Duodenal mucosa (tissue), 2 donors: ENCODE data around the gene CACNA1E.

Experiments used
- H3K27ac ChIP-seq: one replicate; pipeline ENCODE4 v1.7.0; 2013; ENCODE audit warnings: low read depth, low read length
- H3K27me3 ChIP-seq, 2 donors: one replicate each; pipeline ENCODE4 v1.7.0; 2013; ENCODE audit warnings: low read length in 2 of 2, control low read depth in 1 of 2; ENCODE audit not compliant: insufficient read depth in 2 of 2, control insufficient read depth in 1 of 2
- H3K36me3 ChIP-seq, 2 donors: one replicate each; pipeline ENCODE4 v1.7.0; 2013; ENCODE audit warnings: low read length in 2 of 2, control low read depth in 1 of 2; ENCODE audit not compliant: insufficient read depth in 2 of 2, control insufficient read depth in 1 of 2
- H3K4me1 ChIP-seq, 2 donors: one replicate each; pipeline ENCODE4 v1.7.0; 2013; ENCODE audit warnings: low read length in 2 of 2, control low read depth in 1 of 2; ENCODE audit not compliant: insufficient read depth in 2 of 2, control insufficient read depth in 1 of 2
- H3K4me3 ChIP-seq, 2 donors: one replicate each; pipeline ENCODE4 v1.7.0; 2013; ENCODE audit warnings: low read length in 2 of 2, low read depth in 1 of 2
- H3K9ac ChIP-seq, 2 donors: one replicate each; pipeline ENCODE4 v1.7.0; 2013; ENCODE audit warnings: low read length in 2 of 2, low read depth in 1 of 2
- H3K9me3 ChIP-seq, 2 donors: one replicate each; pipeline ENCODE4 v1.7.0; 2013; ENCODE audit warnings: low read length in 2 of 2, control low read depth in 1 of 2; ENCODE audit not compliant: control insufficient read depth in 1 of 2

CACNA1E gene

DNA sequence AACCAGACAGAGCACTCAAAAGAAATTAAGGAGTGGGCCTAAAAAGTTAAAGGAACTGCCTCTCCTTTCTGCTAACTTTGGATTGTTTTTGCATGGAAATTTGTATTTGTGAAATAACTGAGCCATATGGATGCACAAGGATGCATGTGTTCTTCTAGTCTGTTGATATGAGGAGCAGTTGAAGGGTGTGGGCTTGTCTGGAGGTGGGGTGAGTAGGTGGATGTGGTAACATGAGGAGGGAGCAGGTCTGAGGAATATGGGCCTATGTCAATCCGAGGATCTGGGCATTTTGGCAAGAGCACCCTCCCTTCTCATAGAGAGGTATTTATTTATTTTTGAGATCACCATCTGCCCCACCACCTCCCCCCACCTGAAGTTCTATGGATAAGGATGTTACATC, 13.4 kb downstream of the CACNA1E start:
- Histone ChIP-seq H3K4me3 (no peak overlapping the region), H3K9ac (no peak overlapping the region), H3K27ac (no peak overlapping the region), H3K27me3 (no peaks in the 10 kb centered on the region), H3K9me3 (no peaks in the 10 kb centered on the region), H3K4me1 (peaks cover 0 to 5% of the 10 kb centered on the region in 2 donors), H3K36me3 (no peaks in the 10 kb centered on the region)

DNA sequence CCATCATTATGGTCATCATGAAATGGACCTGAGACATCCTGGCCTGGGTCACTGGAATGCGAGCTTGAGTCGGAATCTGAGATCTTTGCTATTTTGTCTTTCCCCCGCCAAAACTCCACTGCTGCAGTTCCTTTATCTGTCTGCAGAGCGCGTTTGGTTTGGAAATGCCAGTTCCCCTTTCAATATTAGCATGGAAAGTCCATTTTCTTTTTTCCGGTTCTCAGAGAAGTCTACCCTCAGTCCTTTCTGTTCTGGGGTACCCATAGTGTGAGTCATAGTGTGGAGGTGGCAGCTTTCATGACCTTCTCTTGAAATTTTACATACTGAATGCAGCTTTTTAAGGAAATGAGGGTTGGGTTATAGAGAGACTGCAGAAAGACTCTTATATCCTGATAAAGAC, 14.6 kb downstream of the CACNA1E start:
- H3K36me3 ChIP-seq = no peaks in the 10 kb centered on the region

DNA sequence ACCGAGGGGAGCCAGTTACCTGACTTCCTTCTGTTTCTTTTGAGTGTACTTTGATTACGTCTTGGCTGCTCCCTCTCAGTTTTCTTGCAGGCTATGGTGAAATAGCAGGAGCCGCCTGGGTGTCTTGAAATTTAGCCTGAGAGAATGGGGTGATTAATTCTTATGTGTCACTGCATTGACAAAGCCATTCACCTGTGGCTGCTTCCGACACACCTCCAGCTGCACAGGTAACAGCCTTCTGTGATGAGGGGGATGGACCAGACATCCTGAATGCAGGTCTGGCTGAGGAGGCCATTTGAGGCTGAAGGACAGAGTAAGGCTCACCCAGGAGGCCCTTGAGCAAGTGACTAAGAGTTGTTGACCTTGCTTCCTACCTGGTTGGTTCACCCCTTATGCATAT, 16.5 kb downstream of the CACNA1E start:
- Histone ChIP-seq H3K36me3 (no peaks in the 10 kb centered on the region), H3K4me1 (peaks cover 0 to 5% of the 10 kb centered on the region in 2 donors), H3K9ac (no peak overlapping the region), H3K4me3 (no peak overlapping the region), H3K27ac (no peak overlapping the region), H3K9me3 (no peaks in the 10 kb centered on the region), H3K27me3 (no peaks in the 10 kb centered on the region)

More for the DNA sequence above, 14.6 kb downstream of the CACNA1E start:
- Histone ChIP-seq H3K27ac (no peak overlapping the region), H3K4me1 (peaks cover 0 to 5% of the 10 kb centered on the region in 2 donors), H3K4me3 (no peak overlapping the region), H3K9me3 (no peaks in the 10 kb centered on the region), H3K9ac (no peak overlapping the region), H3K27me3 (no peaks in the 10 kb centered on the region)

DNA sequence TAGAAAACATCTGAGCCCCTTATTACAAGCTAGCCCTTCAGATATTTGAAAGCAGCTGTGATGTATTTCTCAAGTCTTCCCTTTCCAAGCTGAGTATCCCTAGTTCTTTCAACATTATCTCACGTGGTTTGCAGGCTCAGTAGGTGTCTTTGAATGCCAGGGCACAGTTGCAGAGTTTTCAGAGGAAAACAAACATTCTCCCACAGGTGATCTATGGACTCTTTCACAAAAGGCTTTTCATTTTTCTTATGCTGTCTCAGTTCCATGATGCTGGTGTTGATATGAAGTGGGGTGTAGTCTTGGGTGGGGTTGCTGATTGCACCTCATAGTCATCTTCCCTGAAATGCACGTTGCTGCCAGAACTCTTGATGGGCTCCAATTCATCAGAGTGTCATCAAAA, 17.3 kb downstream of the CACNA1E start:
- no peaks in the 10 kb centered on the region for H3K9me3 ChIP-seq
- H3K27me3 ChIP-seq = no peaks in the 10 kb centered on the region
- peaks cover 0 to 5% of the 10 kb centered on the region in 2 donors for H3K4me1 ChIP-seq
- H3K36me3 ChIP-seq = no peaks in the 10 kb centered on the region
- no peak overlapping the region for H3K27ac ChIP-seq
- H3K9ac ChIP-seq = no peak overlapping the region
- no peak overlapping the region for H3K4me3 ChIP-seq

DNA sequence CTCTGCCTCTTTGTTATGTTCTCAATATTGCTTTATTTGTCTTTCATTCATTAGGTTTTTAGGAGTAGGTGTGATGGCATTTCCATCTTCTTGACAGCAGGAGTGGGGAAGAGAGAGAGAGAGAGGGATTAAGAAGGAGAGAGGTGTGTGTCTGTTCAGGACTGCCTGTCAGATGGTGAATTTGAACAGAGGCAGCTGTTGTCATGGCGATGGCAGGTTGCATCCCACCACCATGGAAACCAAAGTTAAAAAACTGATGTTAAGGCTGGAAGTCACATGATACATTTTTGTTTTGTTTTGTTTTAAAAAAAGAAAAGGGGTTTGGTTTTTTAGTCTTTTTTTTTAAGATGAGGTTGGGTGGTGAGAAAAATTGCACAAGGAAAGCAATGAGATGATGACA, 18.3 kb downstream of the CACNA1E start:
- no peaks in the 10 kb centered on the region for H3K27me3 ChIP-seq
- no peak overlapping the region for H3K27ac ChIP-seq
- H3K9ac ChIP-seq = no peak overlapping the region
- H3K4me1 ChIP-seq = no peaks in the 10 kb centered on the region
- H3K4me3 ChIP-seq = no peak overlapping the region
- H3K9me3 ChIP-seq = no peaks in the 10 kb centered on the region
- H3K36me3 ChIP-seq = no peaks in the 10 kb centered on the region

DNA sequence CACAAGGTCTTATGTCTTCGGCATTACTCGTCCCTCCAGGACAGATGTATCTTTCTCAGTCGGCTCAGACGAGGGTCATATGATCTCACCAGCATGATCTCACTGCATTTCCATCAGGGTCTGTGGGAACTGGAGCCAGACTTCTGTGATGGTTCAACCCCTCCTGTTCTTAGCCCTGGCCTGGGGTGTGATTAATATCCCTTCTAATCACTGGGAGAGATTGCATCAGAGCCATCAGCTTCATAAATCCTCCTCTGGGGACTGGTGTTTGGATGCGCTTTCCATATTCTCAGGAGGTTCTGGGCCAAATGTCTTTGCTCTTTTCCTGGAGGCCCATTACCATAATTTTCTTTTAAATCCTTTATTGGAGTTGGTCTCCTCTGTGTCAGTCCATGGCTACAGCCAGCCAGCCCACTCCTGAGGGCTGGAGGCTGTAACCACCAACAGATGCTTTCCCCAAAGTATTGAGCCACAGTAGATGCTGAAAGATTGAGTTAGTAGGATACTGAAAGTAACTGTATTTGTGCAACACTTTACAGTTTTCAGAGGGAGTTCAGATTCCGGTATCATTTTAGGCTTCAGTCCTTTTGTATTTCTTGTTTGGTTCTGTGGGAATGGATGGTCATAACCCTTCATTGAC, 20.0 kb downstream of the CACNA1E start:
- Histone ChIP-seq H3K36me3 (no peaks in the 10 kb centered on the region), H3K4me1 (no peaks in the 10 kb centered on the region), H3K9me3 (no peaks in the 10 kb centered on the region), H3K9ac (no peak overlapping the region), H3K27me3 (no peaks in the 10 kb centered on the region), H3K27ac (no peak overlapping the region), H3K4me3 (no peak overlapping the region)

DNA sequence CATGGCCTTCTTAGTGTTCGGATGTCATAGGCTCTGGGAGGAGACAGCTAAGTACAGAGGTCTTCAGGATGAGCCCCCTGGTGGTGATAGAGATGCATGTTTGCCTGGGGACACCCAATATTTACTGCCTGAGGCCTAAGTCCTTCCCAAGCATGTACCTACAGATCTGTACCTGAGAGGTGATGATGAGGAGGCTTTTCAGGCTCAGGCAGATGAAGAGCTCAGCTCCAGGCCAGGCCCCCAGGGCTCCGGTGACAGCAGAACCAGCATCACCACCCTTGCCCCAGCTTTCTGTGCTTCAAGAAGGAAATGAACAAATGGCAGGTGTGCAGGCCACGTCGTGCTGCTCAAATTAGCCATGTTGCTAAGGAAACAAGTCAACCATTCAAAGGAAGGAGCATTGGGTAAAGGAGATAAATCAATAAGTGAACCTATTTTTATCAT, 21.1 kb downstream of the CACNA1E start:
- Histone ChIP-seq H3K9me3 (no peaks in the 10 kb centered on the region), H3K27ac (no peak overlapping the region)

DNA sequence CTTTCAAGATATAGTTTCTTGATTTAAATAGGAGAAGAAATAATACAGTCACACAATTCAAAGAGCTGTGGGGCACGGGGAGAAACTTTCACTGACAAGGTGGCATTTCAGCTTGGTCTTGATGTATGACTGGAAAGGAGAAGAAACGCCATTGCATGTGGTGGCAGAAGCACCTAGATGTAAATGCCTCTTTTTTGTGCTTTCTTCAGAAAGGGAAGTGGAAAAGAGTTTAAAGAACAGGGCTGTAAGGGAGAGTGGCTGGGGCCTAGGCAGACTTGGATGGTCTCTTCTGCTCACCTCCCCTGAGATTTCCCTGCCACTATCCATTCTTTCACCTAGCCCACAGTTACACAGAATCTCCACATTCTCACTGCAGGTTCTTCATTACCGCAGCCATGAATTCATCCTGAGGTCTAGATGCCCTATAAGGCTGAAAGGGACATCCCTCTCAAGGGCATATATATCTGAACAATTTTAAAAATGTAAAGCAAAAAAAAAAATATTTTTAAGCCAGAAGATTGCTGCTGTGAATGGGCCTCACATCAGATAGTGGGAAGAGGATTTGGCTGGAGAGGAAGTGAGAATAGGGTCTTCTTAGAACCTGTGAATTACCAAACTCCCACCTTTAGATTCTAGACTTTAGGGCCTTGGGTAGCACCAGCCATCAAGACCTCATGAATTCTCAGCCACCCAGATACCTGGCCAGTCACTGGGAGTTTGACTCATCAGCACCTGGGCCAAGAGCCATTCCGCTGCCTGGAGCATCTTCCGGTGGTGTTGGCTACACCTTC, 23.4 kb downstream of the CACNA1E start:
- H3K9ac ChIP-seq = no peak overlapping the region
- H3K27me3 ChIP-seq = no peaks in the 10 kb centered on the region
- H3K36me3 ChIP-seq = no peaks in the 10 kb centered on the region
- H3K4me3 ChIP-seq = no peak overlapping the region
- no peaks in the 10 kb centered on the region for H3K9me3 ChIP-seq
- no peaks in the 10 kb centered on the region for H3K4me1 ChIP-seq
- H3K27ac ChIP-seq = no peak overlapping the region

More for the DNA sequence above, 21.1 kb downstream of the CACNA1E start:
- H3K27me3 ChIP-seq = no peaks in the 10 kb centered on the region
- H3K4me1 ChIP-seq = no peaks in the 10 kb centered on the region
- H3K9ac ChIP-seq = no peak overlapping the region
- no peaks in the 10 kb centered on the region for H3K36me3 ChIP-seq
- H3K4me3 ChIP-seq = no peak overlapping the region

DNA sequence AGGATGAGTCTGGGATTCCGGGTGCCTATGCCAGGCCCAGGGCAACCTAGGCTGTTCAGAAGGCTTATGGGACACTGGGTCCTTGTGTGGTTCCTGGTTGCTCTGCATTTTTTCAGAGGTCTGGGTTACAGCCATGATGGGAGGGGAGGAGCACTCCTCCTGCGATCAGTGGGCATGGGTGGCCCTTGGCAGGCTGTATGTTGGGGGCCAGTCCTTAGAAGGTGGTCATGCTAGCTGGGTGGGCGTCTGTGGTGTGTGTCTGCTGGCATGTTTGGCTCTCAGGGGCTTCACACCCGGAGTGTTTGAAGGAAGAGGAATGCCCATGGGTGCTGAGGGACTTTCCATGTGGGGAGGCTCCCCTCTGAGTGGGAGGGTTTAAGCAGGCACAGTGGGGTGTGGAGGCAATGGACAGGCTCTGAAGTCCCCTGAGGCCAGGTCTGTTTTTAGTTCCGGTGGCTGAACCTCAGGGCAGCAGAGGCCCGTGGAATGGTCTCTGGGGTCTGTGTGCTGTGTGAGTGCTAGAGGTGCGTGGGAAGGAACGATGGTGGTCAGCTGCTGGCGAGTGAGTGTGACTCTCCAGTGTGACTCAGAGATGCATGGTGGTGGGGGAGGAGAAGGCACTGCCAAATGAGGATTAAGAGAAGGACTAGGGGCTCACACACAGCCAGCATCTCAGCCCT, 25.3 kb downstream of the CACNA1E start:
- Histone ChIP-seq H3K27me3 (no peaks in the 10 kb centered on the region), H3K9ac (no peak overlapping the region), H3K27ac (no peak overlapping the region), H3K4me1 (no peaks in the 10 kb centered on the region), H3K4me3 (no peak overlapping the region), H3K36me3 (no peaks in the 10 kb centered on the region), H3K9me3 (no peaks in the 10 kb centered on the region)

DNA sequence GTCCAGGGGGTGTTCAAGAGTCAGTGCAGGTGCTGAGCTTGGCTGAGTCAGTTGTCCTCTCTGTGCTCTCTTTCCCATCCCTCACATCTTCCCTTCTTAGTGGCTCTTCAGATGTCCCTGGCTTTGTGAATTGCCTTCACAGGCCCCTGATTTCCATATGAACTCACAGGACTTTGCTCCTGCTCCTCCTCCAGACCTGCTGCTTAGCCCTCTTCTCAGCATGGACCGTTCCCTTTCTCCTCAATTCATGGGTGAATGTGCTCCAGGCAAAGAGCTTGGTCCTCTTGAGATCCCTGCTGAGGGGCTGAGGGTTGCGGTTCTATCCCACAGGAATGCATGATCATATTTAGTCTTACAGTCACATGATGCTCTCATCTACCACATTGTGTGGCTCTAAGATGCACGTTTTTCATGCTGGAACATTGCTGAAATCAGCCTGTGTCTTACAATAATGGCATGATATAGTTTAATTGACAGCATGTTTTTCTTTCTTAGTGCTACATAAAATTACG, 30.5 kb downstream of the CACNA1E start:
- Histone ChIP-seq H3K9me3 (no peaks in the 10 kb centered on the region), H3K36me3 (no peaks in the 10 kb centered on the region), H3K27ac (no peak overlapping the region), H3K4me1 (no peaks in the 10 kb centered on the region), H3K27me3 (no peaks in the 10 kb centered on the region), H3K9ac (no peak overlapping the region), H3K4me3 (no peak overlapping the region)
